Mesangial cell (primary cell): Measurements from ENCODE around the gene TBL1X. TPM values are rescaled to one million over a fixed set of nuclear protein-coding genes. Genes with fewer than 3 reads are reported as not detected.

Source experiments
- total RNA-seq: library from RNA; depleted of rRNA; stranded (reverse); fragments of >200 nt; gene quantifications from 2 replicates; pipeline ENCODE4 v1.2.3, GENCODE V29; 2015

TBL1X gene
- 23.8 and 24.6 TPM in 2 replicates for total RNA-seq

DNA sequence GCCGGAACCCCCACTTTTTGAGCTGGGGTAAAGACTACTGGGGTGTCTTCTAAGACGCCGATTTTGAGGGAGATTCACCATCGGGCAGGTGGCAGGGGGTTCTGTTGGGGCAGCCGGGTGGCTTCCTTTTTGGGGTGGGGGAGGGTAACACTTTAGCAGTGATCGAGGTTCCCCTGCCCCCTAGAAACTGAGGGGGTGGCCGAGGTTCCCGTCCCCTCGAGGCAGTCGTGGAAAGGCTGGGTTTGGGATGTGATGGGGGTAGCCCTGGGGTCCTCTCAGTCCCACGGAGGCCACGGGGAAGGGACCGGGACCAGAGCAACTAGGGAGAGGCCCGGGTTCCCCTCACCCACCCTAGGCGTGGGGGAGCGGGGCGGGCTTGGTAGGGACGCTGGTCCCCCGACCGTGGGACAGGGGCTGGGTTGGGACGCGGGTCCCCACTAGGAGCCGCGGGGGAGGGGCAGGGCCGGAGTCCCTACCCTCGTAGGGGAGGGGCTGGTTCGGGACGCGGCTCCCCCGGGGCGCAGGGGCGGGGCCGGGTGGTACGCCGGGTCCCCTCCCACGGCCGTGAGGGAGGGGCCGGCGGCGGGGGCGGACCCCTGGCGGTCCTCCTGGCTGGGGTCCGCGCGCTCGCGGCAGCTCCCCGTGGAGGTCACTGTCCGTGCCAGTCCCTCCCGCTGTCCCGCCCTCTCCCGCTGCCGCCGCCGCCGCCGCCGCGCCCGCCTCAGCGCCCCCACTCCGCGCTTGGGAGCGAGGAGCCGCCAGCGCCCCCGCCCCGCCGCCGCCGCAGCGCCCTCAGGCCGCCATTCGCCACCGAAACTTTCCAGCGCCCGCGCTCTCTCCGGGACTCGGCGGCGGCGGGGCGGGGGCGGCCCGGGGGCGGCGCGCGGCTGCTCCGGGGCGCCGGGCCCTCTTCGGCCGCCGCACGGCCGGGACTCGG, at the start of gene TBL1X:
TBL1X (plus strand) TSS at position 624 of the 937 bp plus-strand sequence. CDS start 188,529 bp downstream, outside the sequence.

GRCh38 chrX:9765737-9766097, 300.9 kb downstream of the TBL1X start, which contains the start of gene GPR143:
TSS of gene GPR143 (minus strand) at chrX:9765847. CDS start at chrX:9765817, 30 bp downstream.

GRCh38 chrX:9785944-9786797, 321.3 kb downstream of the TBL1X start, which contains the start of gene SHROOM2:
TSS of gene SHROOM2 (plus strand) at chrX:9786429. CDS start at chrX:9786546, 117 bp downstream.

